GM06990 (cell line): ENCODE data around the gene ZMYM3.

Source experiments
- DNase-seq: peaks from one replicate; pipeline ENCODE4 v3.0.0-alpha.2; 2011; ENCODE audit not compliant: insufficient read length; ENCODE audit errors: extremely low read depth
- H3K27me3 ChIP-seq: replicated peaks from 2 replicates; pipeline ENCODE4 v1.6.0; 2011; ENCODE audit warnings: low read length; ENCODE audit not compliant: control insufficient read depth, insufficient read depth
- H3K36me3 ChIP-seq: 2 replicates; pipeline ENCODE4 v1.5.1; 2011; ENCODE audit warnings: low read length; ENCODE audit not compliant: control insufficient read depth, insufficient read depth
- H3K4me3 ChIP-seq: replicated peaks from 2 replicates; pipeline ENCODE4 v1.5.1; 2011; ENCODE audit warnings: low read depth, mild to moderate bottlenecking, control low read depth, low read length
- CTCF ChIP-seq: IDR thresholded peaks from 2 replicates; pipeline ENCODE4 v1.5.1; 2011; ENCODE audit warnings: low read length, control low read depth, mild to moderate bottlenecking, inconsistent platforms; ENCODE audit not compliant: insufficient read depth, poor library complexity, severe bottlenecking

Gene ZMYM3

GRCh38 chrX:71214604-71215337, 39.2 kb downstream of the ZMYM3 start:
- DNase-seq, result no peak

GRCh38 chrX:71214152-71214551, 39.8 kb downstream of the ZMYM3 start:
- no peak for TF ChIP-seq CTCF
- no peak overlapping the region for H3K4me3 ChIP-seq
- DNase-seq, result no peak
- no peaks in the 10 kb centered on the region for H3K27me3 ChIP-seq
- no peaks in the 10 kb centered on the region for H3K36me3 ChIP-seq

More at GRCh38 chrX:71214604-71215337, 39.2 kb downstream of the ZMYM3 start:
- Histone ChIP-seq H3K4me3 (no peak overlapping the region), H3K36me3 (no peaks in the 10 kb centered on the region), H3K27me3 (no peaks in the 10 kb centered on the region)
- TF ChIP-seq CTCF, result no peak

- Histone ChIP-seq H3K27me3 (no peaks in the 10 kb centered on the region), H3K36me3 (no peaks in the 10 kb centered on the region), H3K4me3 (no peak overlapping the region)
- no peak for DNase-seq
- TF ChIP-seq CTCF, result no peak
Observed at GRCh38 chrX:71212536-71212935, 41.4 kb downstream of the ZMYM3 start.

- no peak for TF ChIP-seq CTCF
- no peaks in the 10 kb centered on the region for H3K27me3 ChIP-seq
- H3K4me3 ChIP-seq, result no peak overlapping the region
- no peaks in the 10 kb centered on the region for H3K36me3 ChIP-seq
- no peak for DNase-seq
Observed at GRCh38 chrX:71210816-71211215, 43.1 kb downstream of the ZMYM3 start.

GRCh38 chrX:71199252-71200008, 54.5 kb downstream of the ZMYM3 start:
- DNase-seq, result no peak
- no peak overlapping the region for H3K4me3 ChIP-seq
- no peak for TF ChIP-seq CTCF

More at GRCh38 chrX:71199252-71200008, 54.5 kb downstream of the ZMYM3 start:
- Histone ChIP-seq H3K27me3 (no peaks in the 10 kb centered on the region), H3K36me3 (no peaks in the 10 kb centered on the region)
